HG02938 (cell line): ENCODE results near the gene PHACTR3.

Experiments used
- ATAC-seq: cut with Tn5 transposase; IDR thresholded peaks from one replicate; pipeline ENCODE4 v1.9.1; 2021; ENCODE audit warnings: mild to moderate bottlenecking, moderate library complexity; ENCODE audit not compliant: unreplicated experiment

Gene PHACTR3

DNA sequence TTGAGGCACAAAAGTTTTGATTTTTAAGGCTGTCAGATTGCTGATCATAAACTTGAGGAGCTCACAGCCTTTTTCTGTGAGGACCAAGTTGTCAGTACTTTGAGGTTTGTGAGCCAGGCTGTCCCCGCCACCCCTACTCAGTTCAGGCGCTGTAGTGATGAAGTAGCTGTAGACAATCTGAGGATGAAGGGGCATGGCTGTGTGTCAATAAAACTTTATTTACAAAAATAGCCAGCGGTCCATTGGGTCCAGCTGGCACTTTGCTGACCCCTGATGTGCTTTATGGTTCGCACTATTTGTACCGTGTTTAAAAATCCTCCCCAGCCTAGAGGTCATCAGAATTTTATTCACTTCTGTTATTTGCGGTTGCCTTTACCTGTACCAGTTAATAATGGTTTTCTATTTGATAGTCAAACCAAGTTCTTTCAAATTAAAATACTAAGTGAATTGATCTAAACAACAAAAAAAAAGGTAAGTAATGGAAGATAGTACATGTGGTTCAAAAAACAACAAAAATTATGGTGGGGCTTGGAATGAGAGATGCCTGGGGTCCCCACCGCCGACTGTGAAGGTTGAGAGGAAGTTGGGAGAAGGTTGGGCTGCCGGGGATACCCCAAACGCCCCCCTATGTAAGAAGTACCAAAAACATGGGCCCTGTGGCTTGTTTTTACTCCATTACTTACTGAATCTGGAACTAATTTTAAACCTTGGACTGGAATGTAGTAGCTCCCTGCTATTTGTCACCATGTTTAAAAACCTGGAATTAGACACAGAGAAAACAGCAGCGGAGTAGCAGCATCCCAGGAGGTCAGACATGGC, 205.5 kb downstream of the PHACTR3 start:
- no peak for ATAC-seq

DNA sequence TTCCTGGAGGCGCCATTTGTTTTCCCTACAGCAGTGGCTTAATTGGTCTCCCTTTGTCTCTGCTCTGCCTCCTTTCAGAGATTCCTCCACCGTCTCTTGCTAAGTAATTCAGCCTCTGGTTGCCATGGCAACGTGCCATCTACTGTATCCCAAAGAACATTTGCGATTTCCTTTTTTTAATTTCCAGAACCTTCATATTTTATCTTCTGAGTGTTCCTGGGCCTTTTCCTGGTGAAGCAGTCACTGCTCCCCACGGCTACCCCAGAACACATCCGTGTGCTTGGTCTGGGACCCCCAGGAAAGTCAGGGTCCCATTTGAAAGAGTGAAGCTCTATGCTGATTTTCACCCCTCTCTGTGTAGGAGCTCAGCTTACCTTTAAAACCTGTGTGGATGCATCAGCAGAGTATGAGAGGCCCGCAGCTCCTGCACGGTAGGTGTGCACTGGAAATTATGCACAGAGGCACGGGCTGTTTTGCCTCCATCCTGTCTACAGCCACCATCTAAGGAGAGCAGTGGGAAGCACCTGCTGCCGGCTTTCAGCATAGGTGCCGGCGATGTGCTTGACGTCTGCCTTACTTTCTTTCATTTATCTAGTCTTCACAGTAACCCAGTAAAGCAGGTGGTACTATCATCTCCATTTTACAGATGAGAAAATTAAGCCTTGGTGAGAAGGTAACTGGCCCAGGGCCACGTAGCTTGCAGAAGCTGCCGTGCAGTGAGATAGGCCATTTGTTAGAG, 206.3 kb downstream of the PHACTR3 start:
- no peak for ATAC-seq

DNA sequence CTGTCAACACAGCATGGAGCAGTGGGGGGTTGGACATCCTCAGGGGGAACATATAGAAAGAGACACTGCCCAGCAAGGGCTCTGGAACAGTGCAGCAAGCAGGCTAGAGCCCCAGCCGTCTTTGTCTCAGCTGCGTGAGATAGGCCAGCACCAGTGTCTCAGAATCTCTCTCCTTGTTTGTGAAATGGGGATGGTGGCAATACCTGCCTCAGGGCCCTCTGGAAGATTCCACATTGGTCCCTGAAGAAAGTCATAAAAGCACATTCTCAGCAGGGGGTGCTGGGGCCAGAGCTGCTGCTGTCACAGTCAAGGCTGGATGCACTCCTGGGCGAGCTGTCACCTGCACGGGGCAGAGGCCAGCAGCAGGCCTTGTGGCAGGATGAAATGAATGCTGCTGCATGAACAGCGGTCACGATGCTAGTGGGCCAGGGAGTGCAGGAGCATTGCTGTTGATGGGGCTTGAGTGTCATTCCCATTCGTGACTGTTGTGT, 207.4 kb downstream of the PHACTR3 start:
- ATAC-seq: no peak

DNA sequence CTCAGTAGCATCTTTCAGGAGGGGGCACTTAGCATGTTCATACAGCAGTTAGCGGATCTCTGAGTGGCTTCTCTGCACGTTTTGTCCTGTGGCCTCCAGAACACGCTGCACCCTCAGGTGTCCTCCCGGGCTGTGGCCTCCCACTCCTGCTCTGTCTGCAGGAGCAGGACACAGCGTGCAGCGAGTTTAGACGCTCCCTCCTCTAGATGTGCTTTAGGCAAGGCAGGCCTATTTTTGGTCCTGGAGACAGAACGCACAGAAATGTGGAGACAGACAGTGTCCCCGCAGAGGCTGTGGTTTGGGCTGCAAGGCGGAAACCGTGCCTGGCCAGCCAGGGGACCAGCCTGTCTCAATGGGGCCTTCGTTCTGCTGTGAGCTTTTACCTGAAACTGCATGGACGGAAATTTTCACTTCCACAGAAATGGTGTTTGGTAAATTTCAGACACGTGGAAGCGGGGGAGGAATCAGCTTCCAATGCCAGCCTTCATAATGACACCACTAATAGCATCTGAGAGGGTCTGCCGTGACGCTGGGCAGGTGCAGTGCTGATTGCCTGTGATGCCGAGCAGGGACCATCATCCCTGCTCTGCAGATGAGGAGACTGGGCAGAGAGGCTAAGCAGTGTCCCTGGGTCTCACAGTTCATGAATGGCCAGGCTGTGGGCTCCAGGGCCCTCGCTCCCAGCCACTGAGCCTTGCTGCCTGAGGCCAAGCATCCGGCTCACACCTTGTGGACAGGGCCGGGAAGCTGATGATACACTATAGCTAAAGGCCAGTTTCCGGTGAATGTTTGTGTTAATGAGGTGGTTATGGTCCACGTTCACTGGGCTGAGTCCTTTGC, 208.2 kb downstream of the PHACTR3 start:
- no peak for ATAC-seq

DNA sequence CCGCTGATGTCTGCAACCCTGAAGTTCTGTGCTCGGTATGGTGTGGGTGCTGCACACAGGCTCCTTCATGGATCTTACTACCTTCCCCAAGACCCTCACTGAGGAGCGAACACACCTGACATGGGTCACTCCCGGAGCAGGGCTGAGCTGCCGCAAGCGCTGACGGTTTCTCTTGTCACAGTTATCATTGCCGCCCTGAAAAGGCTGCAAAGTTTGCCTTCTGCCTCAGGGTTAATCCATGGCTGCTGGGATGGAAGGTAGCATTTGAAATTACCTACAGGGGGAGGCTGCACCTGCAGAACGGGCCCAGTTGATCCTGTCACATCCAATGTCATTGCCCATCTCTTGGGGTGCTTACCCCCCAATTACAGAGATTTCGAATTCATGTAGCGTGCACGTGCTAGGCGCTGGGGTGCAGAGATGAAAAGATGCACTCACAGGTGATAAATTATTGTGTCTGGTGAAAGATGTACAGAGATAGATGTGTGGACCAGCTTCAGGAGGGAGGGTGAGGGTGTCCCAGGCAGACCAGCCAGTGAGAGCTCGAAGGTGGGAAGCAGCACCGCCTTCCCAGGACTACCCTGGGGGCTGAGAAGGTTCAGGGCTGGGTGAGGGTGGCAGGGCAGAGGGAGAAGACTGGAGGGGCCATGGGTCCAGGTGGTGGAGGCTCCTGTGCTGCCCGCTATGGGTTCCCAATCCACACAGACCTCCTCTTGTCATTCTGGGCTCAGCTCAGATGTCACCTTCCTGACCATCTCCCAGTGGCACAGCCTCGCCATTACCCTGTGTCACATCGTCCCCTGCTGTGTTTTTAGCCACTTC, 209.0 kb downstream of the PHACTR3 start:
- no peak for ATAC-seq

DNA sequence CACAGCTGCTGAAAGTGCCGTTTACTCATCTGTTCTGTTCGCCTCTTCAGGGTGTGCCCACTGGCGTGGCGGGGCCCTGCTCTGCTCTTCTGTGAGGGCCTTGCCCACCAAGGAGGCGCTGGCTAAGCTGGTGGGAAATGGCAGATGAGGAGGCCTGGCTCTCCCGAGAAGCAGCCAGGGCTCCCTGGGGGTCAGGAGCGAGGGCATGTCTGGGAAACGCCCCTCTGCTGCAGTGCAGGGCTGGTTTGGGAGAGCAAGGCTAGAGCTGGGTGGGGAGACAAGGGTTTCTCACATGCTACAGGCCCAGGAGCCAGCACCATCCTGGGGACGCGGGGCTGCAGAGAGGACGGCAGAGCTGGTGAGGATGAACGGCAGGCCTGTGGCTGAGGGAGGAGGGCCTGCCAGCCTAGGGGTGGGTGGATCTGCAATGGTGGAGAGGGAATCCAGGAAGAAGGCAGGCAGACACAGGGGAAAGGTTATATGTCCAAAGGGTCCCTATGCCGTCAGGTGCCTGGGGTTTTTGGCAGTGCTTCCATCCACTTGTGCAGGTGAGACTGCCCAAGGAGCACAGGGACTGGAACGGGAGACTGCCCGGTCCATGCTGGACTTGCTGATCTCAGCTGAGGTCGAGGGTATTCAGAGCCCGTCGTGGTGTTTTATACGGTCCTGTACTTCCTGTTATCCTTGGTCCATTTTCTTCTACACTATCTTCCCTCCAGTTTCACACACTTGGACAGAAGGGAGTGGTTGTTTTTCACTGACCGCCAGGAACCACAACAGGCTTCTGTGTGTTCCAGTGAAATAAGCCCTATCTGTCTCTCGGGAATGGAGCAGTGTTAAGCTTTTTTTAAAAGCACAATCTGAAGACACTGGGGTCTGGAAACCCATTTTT, 209.9 kb downstream of the PHACTR3 start:
- no peak for ATAC-seq

DNA sequence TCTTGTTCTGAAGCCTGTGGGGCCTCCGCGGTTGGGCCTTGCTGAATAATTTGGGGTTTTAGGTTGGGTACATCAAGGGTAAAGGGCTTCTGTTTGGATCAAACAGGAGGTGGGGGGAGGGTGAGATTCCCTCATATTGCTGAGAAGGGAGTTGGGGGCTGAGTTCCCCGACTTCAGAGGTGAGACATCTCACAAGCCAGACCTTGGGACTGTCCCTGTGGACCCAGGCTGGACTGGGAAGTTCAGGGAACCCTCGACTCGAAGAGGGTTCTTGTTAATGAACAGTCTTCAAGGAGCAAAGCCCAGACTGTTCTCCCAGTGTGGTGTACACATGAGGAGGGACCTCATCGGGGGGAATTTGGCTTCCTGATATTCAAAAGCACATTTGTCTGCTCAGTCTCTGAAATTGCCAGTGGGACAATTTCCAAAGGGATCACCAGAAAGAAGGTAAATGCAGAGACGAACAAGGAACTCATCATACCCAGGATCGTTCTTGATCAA, 210.6 kb downstream of the PHACTR3 start:
- no peak for ATAC-seq

DNA sequence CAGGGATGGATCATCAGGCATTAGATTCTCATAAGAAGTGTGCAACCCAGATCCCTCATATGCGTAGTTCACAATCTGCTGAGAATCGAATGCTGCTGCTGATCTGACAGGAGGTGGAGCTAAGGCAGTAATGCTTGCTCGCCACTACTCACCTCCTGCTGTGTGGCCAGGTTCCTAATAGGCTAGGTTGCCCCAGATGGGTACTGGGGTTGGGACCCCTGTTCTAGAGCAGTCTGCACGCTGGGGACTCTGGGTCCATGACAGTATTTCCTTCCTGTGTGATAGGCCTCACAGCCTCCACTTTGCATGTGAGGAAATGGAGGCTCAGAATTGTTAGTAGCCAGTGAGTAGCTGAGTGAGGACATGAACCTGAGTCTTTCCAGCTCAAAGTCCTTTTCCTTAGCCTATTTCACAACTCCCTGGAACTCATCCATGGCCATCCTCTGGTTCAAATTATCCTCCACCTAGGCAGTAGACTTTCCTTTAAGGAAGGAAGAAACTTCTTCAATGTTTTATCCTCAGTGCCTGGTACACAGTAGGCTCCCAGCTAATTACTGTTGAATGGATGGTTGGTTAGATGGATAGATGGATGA, 211.9 kb downstream of the PHACTR3 start:
- no peak for ATAC-seq

DNA sequence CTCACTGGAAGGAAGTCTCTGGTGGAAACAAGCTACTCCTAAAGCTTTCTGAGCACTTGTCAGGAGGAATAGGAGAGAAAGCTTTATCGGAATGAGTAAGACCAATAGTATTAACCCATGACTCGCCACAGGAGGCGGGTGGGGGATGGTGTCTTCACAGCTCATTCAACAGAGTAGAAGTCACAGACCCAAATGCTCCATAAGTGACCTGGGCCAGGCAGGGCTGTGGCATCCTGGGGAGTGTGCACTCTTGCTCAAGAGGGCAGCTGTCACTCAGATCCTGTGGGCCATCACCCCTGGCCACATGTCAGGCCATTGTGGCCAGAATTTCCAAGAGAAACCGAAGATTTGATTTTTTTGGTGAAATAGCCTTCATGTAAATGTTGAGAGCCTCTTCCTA, 213.1 kb downstream of the PHACTR3 start:
- no peak for ATAC-seq

DNA sequence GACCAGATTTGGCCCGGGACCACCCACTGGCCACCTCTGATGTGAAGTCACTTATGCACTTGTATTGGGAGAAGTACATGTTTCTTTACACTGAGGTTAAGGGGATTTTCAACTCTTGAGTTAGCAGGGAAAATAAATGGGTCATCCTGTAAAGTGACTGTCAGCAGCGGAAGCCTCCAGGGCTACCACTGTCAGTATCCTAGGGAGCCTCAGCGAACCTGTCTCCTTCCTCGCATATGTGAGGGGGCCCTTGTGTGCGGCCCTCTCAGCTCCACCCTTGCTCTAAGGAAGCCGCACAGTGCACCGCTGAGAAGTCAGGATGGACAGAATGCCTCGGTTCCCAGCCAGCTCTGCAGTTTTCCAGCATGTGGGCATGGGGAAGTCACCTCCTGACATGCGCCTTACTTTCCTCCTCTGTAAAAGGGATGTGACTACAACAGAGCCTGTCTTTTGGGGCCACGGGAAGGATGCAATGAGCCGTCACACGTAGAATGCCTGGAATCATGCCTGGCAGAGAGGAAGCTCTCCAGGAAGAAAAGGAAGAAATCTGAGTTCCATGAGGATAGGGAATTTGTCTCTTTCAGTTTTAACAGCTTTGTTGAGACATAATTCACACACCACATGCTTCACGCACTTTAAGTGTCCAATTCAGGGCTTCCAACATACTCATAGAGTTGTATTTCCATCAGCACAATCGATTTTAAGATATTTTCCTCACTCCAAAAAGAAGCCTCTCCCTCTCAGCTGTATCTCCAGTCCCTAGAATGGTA, 213.7 kb downstream of the PHACTR3 start:
- no peak for ATAC-seq

DNA sequence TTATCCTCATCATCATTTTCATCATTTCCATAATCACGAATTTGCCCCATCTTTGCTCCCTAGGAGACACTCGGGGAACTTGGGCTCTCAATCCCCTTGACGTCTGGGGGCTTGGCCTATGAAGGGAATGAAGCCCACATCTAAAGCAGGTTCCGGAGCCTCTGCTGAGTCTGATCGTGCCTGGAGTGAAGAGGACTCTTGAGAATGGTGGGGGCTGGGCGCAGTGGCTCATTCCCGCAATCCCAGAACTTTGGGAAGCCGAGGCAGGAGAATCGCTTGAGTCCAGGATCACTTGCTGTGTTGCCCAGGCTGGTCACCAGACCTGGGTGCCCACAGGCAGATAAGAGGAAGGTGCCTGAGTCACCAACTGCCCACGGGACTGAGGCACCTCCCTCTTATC, 214.6 kb downstream of the PHACTR3 start:
- no peak for ATAC-seq

DNA sequence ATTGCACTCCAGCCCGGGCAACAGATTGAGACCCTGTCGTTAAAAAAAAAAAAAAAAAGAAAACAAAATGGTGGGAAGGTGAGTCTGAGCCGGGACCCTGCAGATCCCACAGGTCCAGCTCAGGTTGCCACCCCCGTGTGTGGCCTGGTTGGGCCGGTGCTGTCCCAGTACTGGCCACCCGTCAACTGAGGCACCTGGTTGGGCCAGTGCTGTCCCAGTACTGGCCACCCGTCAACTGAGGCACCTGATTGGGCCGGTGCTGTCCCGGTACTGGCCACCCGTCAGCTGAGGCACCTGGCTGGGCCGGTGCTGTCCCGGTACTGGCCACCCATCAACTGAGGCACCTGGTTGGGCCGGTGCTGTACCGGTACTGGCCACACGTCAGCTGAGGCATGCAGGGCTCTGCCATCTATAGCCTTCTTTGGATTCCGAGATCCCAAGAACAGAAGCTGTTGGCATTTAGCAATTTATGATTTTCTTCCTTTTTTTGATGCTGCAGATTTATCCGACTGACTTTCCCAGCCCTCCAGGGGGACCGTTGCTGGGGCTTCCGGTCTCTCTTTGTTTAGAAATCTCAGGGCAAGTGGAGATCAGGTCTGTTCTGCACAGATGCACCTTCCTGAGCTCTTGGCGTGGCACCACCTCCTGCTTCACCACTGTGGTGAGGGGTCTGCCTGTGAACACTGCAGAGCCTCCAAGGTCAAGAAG, 215.3 kb downstream of the PHACTR3 start:
- no peak for ATAC-seq

DNA sequence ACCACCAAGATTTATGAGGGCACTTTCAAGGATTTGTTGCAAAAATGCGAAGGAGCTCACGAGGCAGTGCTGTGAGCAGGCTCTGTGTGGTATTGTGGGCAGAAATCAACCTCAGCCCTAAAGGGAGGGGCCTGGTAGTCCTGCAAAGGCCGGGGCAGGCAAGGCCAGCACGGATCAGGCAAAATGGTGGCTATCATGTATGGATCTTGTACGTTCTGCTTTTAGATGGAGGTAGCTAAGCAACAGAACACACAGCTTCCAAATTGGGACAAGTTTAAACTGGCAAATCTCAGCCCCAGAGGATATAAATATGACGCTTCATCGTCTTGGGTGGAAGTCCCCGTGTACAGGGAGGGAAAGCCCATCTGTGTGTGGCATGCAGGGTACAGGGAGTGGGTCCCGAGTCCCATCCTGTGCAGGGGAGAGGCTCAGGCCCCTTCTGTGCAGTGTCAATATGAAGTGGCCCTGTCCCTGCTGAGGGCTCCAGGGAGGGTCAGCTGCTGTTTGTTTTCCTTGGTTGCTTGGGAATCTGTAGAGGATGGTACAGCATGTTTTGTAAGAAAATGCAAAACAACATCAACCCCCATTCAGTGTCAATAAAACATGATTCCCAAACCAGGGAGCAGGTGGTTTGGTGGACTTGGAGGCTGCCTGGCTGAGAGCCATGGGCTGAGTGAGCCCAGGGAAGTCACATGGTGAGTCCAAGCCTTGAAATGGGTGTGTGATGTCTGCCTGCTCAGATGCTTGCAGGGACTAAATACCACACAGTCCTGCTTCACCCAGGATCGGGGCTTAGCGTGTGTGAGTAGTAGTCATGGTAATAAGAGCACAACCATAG, 216.1 kb downstream of the PHACTR3 start:
- ATAC-seq: no peak

DNA sequence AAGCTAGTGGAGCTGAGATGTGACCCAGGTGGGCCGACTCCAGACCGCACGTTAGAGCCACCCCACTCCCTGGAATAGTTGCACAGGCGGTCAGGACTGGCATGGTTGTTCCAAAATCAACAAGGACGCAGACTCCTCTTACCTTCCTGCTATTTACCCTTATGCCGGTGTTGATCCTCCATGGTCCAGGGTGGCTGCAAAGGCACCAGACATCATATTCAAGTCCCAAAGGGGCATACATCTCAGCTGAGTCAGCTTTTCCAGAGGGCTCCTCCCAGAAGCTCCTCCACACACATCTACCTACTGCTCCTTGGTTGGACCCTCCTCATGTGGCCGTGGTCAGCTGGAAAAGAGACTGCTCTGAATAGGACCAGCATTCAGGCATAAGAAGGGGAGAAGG, 216.9 kb downstream of the PHACTR3 start:
- ATAC-seq: no peak

DNA sequence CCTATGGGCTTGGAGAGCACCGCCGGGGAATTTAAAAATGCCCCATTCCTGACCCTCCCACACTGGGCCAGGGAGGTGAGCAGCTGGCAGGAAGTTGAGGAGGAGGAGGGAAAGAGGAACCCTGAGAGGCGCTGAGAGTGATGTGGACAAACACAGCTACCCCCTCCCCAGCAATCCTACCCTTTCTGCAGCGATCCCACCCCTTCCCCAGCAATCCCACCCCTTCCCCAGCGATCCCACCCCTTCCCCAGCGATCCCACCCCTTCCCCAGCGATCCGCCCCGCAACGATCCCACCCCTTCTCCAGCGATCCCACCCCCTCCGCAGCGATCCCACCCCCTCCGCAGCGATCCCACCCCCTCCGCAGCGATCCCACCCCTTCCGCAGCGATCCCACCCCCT, 217.4 kb downstream of the PHACTR3 start:
- ATAC-seq: no peak

DNA sequence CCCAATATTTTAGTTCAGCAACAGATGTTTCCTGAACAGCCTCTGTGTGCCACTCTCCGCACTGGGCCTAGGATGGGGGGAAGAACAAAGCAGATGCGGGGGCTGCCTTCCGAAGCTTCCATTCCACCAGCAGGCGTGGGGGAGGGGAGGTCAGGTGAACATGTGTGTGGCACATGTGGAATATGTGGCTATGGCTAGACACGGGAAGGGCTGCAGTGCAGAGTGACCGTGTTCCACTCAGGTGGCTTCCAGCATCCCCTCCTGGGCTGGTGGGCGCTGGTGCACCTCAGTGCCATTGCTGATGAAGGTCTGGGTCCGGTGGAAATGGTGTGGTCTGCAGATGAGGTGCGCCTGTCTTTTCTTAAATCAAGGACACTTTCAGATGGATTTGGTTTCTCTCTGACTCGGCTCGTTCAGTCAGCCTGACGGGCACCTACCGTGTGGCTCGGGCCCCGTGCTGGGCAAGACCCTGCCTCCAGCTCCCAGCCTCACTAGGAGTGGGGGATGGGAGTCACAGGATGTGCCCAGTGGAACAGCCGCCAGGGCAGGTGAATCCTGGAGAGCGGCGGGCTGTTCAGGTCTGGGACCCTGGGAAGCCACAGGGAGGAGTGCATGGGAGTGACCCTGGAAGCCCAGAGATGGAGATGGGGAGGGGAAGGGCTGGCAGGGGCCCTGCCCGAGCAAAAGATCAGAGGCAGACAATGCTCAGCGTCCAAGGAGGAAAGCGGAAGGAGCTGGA, 218.1 kb downstream of the PHACTR3 start:
- no peak for ATAC-seq
